HG02981 (cell line): ENCODE measurements around the gene LTBP1.

Source experiments
- ATAC-seq: cut with Tn5 transposase; IDR thresholded peaks from one replicate; pipeline ENCODE4 v1.9.1; 2021; ENCODE audit warnings: mild to moderate bottlenecking, moderate library complexity; ENCODE audit not compliant: unreplicated experiment

The LTBP1 gene

DNA sequence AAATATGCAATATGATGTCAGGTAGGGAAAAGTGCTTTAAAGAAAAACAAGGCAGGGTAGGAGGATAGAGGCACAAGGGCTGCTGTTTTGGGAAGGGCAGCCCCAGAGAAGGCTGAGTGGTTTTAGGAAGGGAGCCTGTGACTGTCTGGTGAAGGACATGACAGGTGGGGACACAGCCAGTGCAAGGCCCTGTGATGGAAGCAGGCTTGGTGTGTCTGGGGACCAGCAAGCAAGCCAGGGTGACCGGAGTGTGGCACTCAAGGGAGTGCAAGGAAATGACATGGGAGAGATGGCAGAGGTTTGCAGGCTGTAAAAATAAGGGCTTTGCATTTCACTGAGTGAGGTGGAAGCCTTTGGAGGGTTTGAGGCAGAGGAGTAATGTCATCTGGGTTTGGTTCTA lies 62.0 kb downstream of the LTBP1 start:
- no peak for ATAC-seq

GRCh38 chr2:33009249-33009648 lies 62.5 kb downstream of the LTBP1 start:
- ATAC-seq: no peak

- ATAC-seq: no peak
Measured at GRCh38 chr2:33011373-33011772, 64.6 kb downstream of the LTBP1 start.

DNA sequence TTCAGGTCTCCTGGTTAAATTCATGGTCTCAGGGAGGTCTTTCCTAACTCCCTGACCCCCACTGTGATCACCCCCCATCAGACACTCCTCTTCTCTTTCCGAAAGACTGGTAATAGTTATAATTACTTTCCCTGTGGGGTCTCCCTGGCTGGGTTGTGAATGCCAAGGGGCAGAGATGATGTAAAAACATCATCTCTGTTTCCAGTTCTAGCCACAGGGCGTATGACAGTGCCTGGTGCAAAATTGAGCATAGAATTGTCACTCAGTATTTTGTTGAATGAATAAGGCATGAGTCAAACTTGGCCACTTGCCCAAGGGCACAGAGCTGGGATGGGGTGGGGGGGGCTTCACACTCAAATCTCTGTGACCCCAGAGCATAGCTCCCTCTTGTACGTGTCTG lies 65.2 kb downstream of the LTBP1 start:
- no peak for ATAC-seq

- ATAC-seq: no peak
Measured at GRCh38 chr2:33013684-33014110, 66.9 kb downstream of the LTBP1 start.

DNA sequence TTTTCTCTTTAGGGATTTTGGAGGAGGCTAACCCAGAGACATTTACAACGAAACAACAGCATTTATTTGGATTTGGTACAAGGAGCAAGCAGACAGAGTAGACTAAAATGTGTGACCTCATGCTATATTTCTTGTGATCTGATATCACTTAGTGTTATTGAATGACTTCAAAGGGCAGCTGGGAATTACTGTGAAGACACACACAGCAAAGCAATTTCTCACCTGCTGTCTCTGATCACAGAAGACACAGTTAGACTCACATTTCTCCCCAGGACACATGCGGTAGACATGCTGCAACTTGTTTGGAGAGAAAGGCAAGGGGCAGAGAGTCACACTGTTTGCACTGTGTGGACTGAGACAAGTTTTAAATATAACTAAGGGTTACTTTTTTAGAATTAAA lies 67.5 kb downstream of the LTBP1 start:
- ATAC-seq: no peak

GRCh38 chr2:33015421-33016142 lies 68.8 kb downstream of the LTBP1 start:
- ATAC-seq: no peak

DNA sequence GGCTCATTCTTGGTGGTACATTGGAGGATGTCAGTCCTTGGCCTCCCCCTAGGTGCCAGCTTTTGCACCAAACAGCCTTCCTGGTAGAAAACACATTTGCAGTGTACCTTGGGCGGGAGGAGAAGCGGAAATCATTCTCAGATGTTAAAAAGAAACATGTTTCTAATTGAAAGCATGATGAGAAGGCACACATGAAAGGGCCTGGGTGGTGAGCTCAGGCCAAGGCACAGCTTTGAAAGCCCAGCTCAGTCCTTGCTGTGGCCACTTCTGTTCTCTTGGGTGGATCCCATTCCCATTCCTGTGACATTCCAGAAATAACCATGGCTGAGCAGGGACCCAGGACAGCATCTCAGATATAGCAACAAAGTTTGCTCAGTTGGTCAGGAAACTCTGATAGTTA lies 71.5 kb downstream of the LTBP1 start:
- ATAC-seq: no peak

DNA sequence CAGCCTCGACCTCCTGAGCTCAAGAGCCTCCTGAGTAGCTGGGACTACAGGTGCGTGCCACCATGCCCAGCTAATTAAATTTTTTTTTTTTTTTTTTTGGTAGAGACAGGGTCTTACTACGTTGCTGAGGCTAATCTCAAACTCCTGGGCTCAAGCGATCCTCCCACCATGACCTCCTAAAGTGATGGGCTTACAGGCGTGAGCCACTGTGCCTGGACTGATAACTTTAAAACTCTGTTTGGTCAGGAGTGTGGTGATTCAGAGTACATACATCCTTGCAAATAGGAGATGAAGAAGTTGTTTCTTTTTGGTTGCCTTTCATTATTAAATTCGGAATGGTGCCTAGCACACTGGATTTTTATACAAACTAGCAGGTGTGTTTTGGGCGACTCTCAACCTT lies 73.0 kb downstream of the LTBP1 start:
- no peak for ATAC-seq

GRCh38 chr2:33020883-33021282 lies 74.1 kb downstream of the LTBP1 start:
- no peak for ATAC-seq

DNA sequence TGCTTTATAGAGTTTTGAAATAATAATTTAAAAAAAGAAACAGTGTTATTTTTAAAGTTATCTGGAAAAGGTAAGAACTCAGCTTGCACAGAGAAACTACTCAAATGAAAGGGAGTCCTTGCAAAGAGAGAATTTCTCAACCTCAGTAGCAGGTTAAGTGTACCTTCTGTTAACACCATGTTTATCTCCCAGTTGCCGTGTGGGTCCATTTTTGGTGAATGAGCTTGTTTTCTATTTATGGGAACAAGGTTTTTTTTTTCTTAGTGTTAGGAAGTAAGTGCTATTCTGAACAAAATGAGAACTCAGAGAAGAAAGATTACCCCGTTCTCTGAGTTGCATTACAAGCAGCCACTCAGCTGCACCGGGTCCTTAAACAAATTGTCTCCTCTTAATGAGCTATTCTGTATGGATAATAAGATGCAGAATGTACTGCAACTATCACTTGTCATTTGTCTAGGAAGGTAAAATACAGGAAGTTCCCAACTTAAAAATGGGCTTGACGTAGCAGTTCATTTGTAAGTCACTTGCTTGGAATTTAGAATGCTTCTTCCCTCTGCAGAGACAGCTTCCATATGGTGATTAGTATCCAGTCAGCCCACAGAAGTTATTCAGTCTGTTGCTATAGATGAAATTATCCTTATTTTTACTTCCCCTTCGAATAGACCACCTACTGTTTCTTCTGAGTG lies 74.9 kb downstream of the LTBP1 start:
- ATAC-seq: no peak

DNA sequence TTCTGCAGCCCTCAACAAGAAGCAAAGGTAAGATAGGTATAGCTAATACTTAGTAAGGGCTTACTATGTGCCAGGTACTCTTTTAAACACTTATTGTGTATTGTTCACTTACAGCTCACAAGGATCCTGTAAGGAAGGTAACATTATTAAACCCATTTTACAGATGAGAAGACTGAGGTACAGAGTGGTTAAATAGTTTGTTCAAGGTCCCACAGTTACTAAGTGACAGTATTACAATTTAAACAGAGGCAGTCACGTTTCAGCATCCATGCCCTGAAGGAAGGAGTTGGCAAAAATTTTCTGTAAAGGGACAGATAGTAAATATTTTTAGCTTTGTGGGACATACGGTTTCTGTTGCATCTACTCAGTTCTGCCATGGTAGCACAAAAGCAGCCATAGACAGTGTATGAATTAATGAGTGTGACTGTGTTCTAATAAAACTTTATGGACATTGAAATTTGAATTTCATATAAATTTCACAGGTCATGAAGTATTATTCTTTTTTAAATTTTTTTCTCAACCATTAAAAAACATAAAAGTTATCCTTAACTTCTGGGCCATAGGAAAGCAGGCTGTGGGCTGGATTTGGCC lies 75.7 kb downstream of the LTBP1 start:
- no peak for ATAC-seq

DNA sequence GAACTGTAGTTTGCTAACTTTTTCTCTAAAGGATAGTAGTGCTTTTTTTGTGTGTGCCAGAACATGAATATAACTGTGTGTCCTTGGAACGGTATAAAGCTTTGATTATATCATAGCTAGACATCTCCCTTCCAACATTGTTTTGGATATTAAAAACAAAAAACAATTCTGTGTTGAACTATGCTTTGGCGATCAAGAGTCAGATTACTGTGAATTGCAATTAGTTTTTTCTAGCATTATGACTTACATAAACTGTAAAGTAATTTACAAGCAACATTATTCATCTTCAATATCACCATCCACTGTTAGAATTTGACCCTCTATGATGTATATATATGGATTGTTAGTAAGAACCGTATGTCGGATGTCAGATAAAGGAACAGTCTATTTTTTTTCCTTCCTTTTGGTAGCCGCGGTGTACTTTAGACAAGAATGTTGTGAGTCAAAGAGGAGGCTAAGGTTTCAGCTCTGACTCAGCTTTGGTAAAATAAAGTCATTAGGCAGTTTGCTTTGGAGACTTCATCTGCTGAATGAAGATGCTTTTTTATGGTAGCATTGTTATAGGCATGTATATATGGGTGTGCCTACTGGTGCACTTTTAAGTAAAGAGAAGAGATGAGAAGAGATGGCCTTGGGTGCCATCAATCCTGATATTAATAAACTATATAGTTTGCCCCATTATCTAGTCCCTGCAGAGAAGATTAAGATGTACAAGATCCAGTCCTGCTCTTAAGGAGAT lies 76.4 kb downstream of the LTBP1 start:
- ATAC-seq: no peak

GRCh38 chr2:33023728-33024500 lies 77.2 kb downstream of the LTBP1 start:
- ATAC-seq: no peak

DNA sequence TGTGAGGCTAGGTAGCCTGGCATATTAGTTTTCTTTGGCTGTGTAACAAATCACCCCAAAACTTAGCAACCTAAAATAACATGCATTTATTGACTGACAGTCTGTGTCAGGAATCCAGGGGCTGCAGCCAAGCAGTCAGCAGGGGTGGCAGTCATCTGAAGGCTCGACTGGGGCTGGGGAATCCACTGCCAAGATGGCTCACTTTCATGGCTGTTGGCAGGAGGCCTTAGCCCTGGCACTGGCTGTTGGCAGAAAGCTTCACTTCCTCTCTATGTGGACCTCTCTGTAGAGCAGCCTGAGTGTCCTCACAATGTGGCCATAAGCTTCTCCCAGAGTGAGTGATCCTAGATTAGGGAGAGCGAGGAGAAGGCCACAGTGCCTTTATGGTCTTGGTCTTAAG lies 78.0 kb downstream of the LTBP1 start:
- ATAC-seq: no peak

GRCh38 chr2:33029459-33029858 lies 82.7 kb downstream of the LTBP1 start:
- no peak for ATAC-seq

- no peak for ATAC-seq
Measured at GRCh38 chr2:33029926-33030325, 83.2 kb downstream of the LTBP1 start.

DNA sequence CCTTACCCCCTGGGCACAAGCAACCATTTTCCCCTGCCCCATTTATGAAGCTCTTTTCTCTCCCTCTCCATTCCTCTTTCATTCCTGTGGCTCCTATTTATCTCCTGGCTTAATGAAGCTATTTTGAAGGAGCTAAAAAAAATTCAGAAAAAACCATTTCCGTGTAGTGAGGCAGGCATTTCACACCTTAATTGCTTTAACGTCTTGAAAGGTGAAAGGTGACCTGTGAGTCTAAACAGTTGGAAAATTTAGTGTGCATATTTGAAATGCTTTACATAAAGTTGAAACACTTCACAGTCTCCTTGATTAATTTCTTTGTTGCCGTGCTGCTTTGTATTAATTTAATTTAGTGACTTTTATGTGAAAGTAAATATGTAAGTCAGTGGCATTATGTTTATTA lies 83.6 kb downstream of the LTBP1 start:
- ATAC-seq: no peak

GRCh38 chr2:33032245-33032644 lies 85.5 kb downstream of the LTBP1 start:
- ATAC-seq: no peak

- no peak for ATAC-seq
Measured at GRCh38 chr2:33033606-33034081, 86.9 kb downstream of the LTBP1 start.

DNA sequence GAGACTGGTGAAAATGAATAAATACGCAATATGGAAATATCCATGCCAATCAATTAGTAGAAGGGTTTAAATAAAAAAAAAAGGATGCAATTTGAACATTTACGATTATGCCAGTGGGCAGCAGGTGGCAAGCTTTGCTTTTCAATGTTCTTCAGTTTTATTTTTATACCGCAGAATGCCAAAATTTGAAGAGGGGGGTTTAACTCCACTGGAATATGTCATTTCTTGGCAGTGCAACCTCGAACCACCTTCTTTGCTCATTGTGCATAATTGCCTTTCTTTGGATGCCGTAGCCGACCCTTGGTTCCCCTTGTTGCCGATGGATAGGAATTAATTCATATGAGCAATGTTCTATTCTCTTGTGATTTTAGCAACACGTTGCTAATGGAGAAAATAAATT lies 88.0 kb downstream of the LTBP1 start:
- no peak for ATAC-seq
